H1 (cell line): ENCODE results near the gene CACNG3. TPM values are rescaled to one million over a fixed set of nuclear protein-coding genes. Genes with fewer than 3 reads are reported as not detected.

Source experiments
- KDM5A ChIP-seq: fragments of 200-600 bp; IDR thresholded peaks from 2 replicates; pipeline ENCODE4 v1.7.1; 2012; ENCODE audit warnings: mild to moderate bottlenecking, low read length, inconsistent platforms, mixed read lengths
- POU5F1 ChIP-seq: IDR thresholded peaks from 2 replicates; pipeline ENCODE4 v1.6.1; 2011; ENCODE audit warnings: low read depth, mild to moderate bottlenecking, low read length, moderate library complexity
- RAD21 ChIP-seq, 2 experiments: IDR thresholded peaks in 1 of 2; conservative IDR thresholded peaks in 1 of 2; 2 replicates each; pipeline ENCODE4 v1.6.1; 2011; ENCODE audit warnings: low read depth in 2 of 2, low read length in 2 of 2, improper control_type of control experiment in 1 of 2, inconsistent platforms in 1 of 2, mild to moderate bottlenecking in 1 of 2, moderate library complexity in 1 of 2
- RBBP5 ChIP-seq: IDR thresholded peaks from 2 replicates; pipeline ENCODE4 v1.7.1; 2012; ENCODE audit warnings: low read depth, mild to moderate bottlenecking, inconsistent platforms, low read length, moderate library complexity, borderline replicate concordance
- polyA plus RNA-seq, 7 experiments: library from polyadenylated mRNA; depleted of rRNA in 3 of 7; stranded (reverse) in 5 of 7; unstranded in 2 of 7; fragments of >200 nt in 5 of 7; fragments of 200-250 nt in 2 of 7; gene quantifications; 1 replicate in 5 of 7; 2 replicates in 1 of 7; 4 replicates in 1 of 7; pipeline versions ENCODE4 v1.2.1 to v1.2.3, GENCODE V29; 2011 to 2013; ENCODE audit warnings: missing spikeins in 2 of 7, mixed read lengths in 2 of 7
- total RNA-seq: library from RNA; stranded (reverse); fragmentation: NEBNext Ultra II Directional; extraction: Animal tissue kit (Norgen Biotek cat#: 25700); gene quantifications from 2 replicates; pipeline ENCODE4 v1.2.1, GENCODE V29; 2021
- TF ChIP-seq, protein P1 (sequence below): IDR thresholded peaks from 2 replicates; pipeline ENCODE4 v1.6.1; 2011; ENCODE audit warnings: low read length, improper control_type of control experiment

Gene CACNG3
- total and polyA plus RNA-seq, 2 of the 8 experiments (the other 6 are each of a cell fraction or from before 2014, with no cell fraction given), result 0.12 TPM; not detected in 1

DNA sequence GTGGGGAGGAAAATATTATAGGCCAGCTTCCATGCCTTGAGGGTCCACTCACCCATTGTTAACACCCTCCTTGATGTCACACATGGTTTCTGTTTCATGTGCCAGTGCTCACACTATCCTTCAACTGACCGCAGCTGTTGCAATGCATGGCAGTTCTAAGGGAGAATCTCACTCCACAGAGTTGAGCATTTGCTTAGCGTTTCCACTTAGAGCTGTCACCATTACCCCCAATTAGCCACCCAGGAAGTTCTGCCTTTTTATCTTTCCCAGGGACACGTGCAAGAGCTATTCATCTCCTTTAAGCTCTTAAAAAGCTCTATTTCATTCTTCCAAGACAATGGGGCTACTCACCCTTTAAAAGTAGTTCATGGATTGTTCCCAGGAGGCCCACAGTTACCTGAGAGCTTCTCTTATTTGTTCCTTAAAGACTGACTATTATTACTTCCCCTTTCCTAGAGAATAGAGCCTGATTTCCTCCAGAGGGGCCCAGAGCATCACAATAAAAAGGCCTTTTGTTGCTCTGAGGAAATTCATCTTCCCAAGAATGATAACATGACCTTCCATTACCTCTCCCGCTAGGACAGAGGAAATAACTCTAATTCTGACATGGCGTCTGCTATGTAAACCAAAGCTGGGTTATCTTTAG lies 126.8 kb downstream of the CACNG3 start (continued):
- TF ChIP-seq RAD21 (IDR thresholded peaks at IDR 0.05 in 1 of 2, conservative IDR thresholded peaks at IDR 0.05 in 1 of 2; ENCODE audit: low read depth in 2 of 2, low read length in 2 of 2), result no peak; a peak in 1 of 4 replicates
- TF ChIP-seq RBBP5, result no peak
- 0 out of 2 replicates have a peak, but pooled peaks have one; percentile 17 for TF ChIP-seq POU5F1
- TF ChIP-seq KDM5A, result no peak
- TF ChIP-seq, protein P1, sequence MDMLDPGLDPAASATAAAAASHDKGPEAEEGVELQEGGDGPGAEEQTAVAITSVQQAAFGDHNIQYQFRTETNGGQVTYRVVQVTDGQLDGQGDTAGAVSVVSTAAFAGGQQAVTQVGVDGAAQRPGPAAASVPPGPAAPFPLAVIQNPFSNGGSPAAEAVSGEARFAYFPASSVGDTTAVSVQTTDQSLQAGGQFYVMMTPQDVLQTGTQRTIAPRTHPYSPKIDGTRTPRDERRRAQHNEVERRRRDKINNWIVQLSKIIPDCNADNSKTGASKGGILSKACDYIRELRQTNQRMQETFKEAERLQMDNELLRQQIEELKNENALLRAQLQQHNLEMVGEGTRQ, result no peak
